ENCODE data around the gene PTPRN2.

Gene PTPRN2

GRCh38 chr7:158267742-158268435, 319.7 kb downstream of the PTPRN2 start:
- no peak for TF ChIP-seq CTCF (IDR thresholded peaks at IDR 0.05; ENCODE audit: insufficient read depth, low read length, missing control alignments)
- DNase-seq (ENCODE audit: low read depth, low spot score), result no peak
- no peak overlapping the region for H3K4me3 ChIP-seq (ENCODE audit: low read depth, low read length)
- ChIA-PET CTCF (no interaction called here), POLR2A (no interaction called here)

DNA sequence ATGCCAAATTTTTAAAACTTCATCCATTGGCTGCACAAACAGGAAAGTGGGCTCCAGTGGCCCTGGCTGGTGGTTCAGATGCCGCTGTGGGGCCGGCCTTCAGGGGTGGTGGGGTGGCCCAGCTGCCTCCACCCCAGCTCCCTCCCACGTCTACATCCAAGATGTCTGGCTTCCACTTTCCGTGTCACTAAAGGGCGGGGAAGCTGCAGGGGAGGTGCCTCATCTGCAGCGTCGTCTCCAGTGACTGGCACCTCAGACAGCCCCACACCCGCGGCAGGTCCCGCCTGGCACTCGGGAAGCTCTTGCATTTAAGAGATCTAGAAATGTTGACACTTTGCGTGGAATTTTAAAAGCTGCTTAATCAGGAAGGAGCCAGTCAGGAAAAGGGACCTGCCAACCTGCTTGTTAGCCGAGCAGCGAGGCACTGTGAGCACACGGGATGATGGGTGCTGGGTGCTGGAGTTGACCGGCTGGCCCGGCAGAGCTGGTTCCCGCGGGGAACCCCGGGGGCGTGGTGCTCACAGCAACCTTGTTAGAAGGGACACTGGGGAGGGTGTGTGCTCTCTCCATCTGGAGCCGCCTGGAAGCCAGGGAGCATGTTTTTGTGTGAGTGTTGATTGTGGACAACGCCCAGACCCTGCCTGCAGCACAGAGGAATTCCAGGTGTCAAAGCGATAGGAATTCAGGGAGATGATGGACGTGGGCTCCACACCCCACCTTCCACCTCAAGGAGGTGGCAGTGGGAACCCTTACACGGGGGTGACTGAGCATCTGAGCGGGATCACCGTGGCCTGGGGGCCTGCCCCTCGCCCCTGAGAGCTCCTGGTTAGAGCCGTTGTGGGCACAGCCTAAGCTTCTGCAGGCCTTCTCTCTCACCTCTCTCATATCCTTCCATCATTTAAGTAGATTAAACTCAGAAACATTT, 320.5 kb downstream of the PTPRN2 start:
- POLR2A ChIA-PET, result no interaction called here
- H3K4me3 ChIP-seq (ENCODE audit: low read depth, low read length), result no peak overlapping the region
- CTCF ChIA-PET, result no interaction called here
- no peak for TF ChIP-seq CTCF (IDR thresholded peaks at IDR 0.05; ENCODE audit: insufficient read depth, low read length, missing control alignments)
- DNase-seq (ENCODE audit: low read depth, low spot score), result no peak

DNA sequence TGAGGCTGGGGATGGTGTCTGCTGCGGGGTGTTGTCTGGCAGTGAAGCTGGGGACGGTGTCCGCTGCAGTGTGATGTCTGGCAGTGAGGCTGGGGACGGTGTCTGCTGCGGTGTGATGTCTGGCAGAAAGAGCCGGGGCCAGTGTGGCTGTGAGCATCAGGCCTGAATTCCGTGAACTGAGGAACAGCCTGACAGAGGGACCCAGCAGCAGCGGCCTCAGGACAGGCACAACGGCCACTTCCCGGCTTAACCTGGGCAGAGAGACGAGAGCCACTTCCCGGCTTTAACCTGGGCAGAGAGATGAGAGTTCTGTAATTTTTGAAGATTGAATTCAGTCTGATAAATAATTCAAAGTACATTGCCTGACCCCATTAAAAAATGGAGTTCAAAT, 321.2 kb downstream of the PTPRN2 start:
- no peak for TF ChIP-seq CTCF (IDR thresholded peaks at IDR 0.05; ENCODE audit: insufficient read depth, low read length, missing control alignments)
- DNase-seq (ENCODE audit: low read depth, low spot score), result no peak
- POLR2A ChIA-PET, result no interaction called here
- CTCF ChIA-PET, result no interaction called here
- no peak overlapping the region for H3K4me3 ChIP-seq (ENCODE audit: low read depth, low read length)

- no peak for DNase-seq (ENCODE audit: low read depth, low spot score)
- TF ChIP-seq CTCF (IDR thresholded peaks at IDR 0.05; ENCODE audit: insufficient read depth, low read length, missing control alignments), result no peak
- no peak overlapping the region for H3K4me3 ChIP-seq (ENCODE audit: low read depth, low read length)
- CTCF ChIA-PET, result no interaction called here
- POLR2A ChIA-PET, result no interaction called here
Observed at GRCh38 chr7:158265743-158266080, 321.9 kb downstream of the PTPRN2 start.

DNA sequence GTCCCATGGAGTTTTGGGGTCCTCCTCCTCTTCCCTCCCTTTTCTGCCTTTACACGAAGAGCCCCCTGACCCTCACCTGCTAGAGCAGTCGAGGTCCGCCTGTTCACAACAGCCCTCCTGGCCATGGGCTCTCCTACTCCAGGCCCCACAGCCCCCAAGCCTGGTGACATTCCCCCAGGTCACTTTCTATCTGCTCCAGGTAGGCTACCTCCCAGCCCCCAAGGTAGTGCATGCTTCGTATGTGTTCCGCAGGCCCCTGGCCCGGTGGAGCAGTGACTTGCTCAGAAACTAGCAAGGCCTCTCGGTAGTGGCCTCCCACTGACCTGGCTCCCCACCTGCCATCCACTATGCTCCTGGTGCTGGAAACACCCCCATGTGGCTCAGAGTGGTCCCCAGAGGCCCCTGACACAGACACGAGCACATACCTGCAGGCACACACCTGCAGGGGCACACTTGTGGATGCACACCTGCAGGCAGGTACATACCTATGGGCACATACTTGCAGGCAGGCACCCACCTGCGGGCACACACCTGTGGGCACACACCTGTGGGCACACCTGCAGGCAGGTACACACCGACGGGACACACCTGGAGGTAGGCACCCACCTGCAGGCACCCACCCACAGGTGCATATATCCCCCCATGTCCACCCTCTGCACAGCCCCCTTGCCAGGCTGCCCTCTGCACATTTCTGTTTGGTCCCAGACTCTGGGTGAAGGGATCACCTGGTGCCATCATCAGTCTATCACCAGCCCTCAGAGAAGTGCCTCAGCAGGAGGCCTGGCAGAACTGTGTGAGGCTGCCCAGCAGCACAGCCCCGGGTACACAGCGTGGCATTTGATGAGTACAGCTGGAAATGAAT, 322.5 kb downstream of the PTPRN2 start:
- CTCF ChIA-PET, result no interaction called here
- no peak overlapping the region for H3K4me3 ChIP-seq (ENCODE audit: low read depth, low read length)
- no peak for DNase-seq (ENCODE audit: low read depth, low spot score)
- TF ChIP-seq CTCF (IDR thresholded peaks at IDR 0.05; ENCODE audit: insufficient read depth, low read length, missing control alignments), result no peak
- POLR2A ChIA-PET, result no interaction called here

All from AG04449 (cell line).